ENCODE results near the gene TTC28.
"Not testable (repeated sequence)": the region's sequence is repeated elsewhere in the genome, so short reads cannot be mapped to it uniquely, and the experiment has no call there.

TTC28 gene

DNA sequence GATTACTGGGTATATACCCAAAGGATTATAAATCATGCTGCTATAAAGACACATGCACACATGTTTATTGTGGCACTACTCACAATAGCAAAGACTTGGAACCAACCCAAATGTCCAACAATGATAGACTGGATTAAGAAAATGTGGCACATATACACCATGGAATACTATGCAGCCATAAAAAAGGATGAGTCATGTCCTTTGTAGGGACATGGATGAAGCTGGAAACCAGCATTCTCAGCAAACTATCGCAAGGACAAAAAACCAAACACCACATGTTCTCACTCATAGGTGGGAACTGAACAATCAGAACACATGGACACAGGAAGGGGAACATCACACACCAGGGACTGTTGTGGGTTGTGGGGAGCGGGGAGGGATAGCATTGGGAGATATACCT is 510.3 kb downstream of the TTC28 start:
- not testable (repeated sequence) for DNase-seq

DNA sequence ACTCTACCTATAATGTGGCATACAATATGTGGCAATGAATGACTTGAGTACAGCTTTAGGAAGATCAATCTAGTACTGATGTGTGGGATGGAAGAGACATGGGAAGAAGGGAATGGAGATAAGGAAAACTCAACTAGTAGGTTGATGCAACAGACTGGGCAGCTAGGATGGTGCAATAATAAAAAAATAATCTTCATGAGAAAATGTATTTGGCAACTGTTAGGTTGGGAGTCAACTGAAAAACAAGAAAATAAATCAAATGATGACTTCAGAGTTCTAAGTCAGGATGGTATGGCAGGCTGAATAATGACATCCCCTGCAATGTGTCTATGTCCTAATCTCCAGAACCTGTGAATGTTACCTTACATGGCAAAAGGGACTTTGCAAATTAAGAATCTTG is 523.8 kb downstream of the TTC28 start:
- DNase-seq = no peak

DNA sequence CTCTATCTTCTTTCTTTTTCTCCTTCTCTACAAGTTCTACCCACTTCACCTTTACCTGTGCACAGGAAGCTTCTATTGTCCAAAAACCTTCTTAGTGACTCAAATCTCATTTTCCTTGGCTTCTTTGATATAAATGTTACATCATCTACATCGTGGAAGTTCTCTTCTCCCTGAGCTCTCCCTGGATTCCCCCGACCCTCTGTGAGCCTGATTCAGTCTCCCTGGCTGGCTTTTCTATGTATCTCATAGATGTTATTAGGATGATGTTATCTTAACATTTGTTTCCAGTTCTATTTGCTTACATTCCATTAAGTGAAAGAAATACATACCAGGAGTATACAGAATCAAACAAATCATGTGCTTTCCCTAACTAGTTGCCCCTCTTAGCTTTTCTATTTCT is 524.8 kb downstream of the TTC28 start:
- DNase-seq = no peak

DNA sequence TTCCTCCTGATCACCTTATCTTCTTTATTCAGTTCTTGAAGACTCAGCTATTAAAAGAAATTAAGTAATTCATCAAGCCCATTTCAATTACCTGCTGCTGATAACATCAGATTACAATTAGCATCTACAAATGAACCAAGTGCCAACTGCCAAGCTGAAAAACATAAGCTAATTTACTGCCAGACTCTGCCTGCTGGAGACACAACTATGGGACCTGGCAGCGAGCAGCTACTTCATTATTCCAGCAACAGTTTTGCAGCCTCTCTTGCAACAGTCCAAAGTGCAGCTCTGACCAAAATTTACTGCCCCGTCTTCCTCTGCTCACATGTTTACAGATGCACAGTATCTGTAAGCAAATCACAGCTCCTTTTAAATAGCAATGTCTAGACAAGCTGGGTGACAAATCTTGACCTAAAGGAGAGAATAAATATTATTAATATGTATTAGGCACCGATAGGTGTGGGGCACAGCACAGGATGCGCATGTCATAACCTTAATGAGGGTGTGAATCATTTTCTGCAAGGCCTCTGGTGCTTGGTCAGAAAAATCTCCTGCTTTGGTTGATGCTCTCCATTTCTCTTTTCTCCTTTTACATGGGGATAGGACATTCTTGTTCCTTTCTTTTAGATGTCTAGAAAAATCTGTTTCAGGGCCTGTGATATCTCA is 528.4 kb downstream of the TTC28 start:
- no peak for DNase-seq

DNA sequence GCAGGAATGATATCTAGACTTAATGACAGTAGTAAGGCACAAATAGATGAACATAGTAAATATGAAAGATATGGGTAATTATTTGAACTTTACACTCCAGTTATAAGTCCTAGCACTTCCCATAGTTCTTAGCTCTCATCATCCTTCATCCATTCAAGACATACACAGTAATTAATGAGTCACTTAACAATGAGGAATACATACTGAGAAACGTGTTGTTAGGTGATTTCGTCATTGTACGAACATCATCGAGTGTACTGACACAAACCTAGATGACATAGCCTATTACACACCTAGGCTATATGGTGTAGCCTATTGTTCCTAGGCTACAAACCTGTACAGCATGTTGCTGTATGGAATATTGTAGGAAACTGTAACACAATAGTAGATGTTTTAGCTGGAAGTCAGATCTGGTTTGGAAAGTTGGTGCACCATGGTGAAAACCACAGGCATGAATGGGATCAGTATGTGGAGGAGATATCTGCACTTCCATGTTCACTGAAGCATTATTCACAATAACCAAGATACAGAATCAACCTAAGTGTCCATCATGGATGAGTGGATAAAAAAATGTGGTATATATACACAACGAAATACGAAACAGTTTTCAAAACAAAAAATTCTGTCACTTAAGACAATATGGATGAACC is 530.7 kb downstream of the TTC28 start:
- DNase-seq = no peak

DNA sequence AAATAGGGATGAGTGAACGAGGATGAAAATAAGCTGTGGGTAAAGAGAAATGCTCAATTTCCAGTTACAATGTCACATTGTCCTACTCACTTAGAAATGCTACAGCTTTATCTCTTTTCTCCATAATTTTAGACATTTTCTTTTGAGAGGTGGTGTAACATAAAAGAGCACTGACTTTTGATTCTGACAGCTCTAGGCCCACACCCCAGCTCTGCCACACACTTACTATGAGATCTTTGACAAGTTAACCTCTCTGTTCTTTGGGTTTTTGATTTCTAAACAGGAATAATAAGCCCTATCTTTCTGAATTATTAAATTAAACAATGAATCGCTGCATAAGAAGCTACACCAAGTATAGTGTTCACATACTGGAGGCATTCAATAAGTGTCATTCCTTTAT is 532.2 kb downstream of the TTC28 start:
- DNase-seq = no peak

DNA sequence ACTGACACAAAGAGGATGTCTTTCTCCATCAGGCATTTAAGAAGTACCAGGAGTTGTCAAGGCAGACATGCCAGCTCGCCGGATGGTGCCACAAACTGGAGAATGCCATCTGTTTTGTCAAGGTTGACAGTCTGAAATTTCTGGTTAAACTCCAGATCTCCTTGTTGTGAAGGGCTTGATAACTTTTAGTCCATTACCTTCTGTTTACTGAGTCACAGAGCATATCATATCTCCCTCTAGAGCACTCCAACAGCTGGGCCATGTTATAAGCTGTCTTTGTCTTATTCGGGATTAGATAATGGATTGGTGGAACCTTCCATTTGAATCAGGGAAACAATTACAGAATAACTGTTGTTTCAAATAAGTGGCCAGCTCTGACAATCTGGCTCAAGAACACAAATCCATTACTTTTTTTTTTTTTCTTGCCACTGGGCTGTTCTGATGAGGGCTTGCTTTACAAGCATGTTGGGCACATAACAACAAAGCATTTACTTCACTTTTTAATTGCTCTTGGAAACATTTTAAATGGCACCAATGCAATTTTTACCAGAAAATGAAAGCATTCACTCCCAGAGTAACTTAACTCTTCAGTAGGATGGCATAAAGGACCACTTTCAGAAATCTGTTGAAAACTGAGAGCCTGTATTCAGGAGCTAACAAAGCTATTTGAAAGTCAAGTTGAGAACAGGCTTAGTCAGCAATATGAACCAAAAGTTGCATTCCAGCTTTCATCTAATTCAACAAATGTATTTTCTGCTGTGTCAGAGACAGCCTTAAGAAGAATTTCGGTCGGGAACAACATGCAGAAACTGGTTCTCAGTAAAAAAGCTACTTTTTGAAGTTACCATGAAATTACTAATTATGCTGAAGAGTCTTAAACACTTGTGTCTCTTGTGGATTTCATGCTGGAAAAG is 533.0 kb downstream of the TTC28 start:
- no peak for DNase-seq

DNA sequence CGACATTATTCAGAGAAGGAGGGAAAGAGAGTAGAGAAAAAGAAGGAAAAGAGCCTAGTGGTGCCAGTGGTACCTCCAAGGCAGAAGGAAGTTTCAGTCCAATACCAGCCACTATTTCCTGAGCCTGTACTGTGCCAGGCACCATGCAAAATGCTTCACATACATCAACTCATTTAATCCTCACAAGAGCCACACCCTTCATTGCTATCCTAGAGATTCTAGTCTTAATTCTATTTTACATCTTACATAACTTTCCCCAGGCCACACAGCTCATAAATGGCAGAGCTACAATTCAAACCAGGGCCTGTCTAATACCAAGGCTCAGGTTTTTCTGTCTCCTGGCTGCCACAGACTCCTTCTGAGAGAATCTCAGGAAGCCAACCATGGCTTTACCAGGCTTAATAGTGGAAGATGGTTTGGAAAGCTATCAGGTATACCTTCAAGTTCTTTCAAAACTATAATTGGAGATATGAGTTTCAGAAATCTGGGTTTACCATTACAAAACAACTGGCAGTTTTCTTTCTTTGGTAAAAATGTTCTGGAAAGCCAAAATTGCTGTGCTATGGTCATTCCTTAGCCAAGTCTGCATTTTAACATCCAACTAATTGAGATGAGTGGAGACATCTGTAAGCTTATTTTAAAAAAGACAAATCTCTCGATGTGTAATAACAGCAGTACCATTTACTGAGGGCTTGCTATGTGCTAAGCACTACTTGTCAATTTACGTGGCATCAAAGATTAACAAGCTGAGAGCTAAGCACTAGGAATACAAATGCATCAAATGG is 535.5 kb downstream of the TTC28 start:
- DNase-seq = no peak

DNA sequence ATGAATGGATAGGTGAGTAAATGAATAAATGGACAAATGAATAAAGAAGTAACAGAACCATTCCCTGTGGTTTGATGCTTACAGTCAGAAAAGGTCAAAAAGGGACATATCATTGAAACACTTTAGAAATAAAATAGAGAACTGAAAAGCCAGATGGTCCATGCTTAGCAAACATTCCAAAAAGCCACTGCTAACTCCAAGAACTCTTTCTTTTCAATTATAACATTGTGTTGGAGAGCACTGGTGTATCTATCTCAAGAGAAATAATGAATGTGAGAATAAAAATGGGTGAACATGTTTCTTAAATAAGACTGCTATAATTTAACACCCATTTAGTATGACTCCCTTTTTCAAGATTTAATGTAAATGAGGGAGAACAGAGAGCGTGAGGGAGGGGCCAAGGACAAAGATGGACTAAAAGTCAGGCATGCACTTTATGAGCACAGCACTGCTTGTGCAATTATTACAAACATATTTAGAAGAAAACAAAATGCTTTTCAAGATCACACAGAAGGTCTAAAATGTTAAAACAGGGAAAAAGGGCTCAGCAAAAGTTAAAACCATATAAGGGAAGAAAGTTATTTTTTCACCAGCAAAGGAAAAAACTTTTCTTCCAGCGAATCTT is 536.3 kb downstream of the TTC28 start:
- DNase-seq = no peak

DNA sequence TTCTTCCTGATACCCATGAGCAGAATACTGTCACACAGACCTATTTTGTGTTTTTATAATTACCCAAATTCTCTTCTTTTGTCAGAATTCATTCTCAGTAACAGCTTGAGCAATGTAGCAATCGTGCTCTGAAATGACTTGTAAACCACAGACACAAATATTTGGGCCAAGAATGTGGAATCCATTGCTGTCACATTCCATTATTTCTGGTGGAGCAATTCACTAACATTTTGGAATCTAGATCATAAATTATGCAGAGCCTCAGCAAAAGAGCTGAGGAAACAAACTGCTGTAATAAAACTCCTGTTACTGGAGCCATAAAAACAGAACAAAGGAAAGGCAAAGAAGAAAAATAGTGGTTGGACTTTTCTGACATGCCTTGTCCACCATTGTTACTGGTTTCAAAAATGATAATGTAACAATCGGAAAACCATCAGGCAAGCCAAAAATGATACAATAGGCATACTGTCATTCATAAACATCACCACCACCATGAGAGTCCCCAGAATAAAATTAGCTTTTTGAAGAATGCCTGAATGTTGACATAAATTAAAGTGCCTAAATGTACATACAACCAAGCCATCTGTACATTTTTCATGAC is 537.2 kb downstream of the TTC28 start:
- DNase-seq = no peak

DNA sequence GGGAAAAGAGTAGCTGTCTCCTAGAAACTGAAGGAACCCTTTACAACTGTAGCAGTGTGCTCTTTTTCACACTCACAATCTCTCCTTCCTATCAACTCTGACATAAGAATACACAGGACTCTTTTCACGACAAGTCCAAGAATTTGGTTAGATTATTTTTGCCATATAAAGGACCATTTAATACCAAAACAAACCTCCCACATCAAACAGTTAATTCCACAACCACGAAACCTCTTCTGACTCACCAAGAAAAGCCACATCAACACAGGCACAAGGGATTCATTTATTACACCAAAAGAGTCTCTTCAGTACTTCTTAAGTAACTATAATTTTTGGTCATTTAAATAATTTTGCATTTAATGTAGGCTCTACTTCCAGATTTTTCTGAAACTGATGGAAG is 538.0 kb downstream of the TTC28 start:
- no peak for DNase-seq

DNA sequence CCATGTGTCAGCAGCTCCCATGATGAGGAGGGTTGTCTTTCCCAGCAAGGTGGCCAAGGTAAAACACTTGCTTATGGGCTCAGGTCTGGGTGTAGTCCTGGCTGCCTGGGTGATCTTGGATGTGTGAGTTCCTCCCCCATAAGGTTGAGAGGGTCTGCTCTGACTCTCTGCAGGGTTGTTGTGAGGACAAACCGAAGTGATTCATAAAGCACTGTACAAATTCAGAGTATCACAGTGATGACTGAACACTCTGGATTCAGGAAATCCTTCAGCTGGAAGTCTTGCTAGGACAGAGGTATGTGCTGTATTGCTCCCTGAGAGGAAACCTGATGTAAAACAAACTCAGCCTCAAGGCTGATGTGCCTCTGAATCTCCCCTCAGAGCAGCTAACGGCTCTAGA is 539.7 kb downstream of the TTC28 start:
- DNase-seq = no peak

DNA sequence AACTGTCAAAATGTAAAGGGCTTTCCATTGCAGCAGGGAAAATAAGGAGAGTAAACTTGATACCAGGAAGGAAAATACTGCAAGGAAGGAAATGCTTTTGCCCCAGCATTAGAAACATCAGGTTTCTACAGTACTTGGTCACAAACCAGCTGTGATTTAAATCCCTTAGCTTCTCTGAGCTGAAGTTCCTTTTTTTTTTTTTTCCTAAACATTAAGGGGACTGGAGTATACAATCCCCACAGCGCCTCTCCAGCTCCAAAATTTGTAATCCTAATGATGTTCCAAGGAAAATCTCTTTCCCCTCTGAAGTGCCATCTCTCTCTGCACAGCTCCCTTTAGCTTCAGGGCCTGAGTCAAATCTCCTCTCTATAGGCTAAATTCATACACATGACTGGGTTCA is 540.1 kb downstream of the TTC28 start:
- DNase-seq = no peak

DNA sequence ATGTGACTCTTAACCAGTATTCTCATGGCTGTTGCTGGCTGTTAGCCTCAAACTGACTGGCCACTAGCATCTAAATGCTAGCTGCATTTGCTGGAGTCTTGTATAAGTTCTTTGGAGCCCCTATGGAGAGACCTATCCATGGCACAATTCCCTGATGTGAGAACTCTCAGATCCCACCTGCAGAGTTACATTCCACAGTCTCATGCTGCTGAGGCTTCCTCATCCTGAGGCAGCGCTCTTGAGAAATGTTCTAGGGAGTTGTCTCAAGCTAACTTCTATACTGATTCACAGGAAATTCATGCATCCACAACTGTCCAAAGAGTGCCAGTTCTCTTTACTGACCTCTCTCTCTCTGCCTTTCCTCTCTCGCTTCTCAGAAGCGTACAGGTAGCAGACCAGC is 542.6 kb downstream of the TTC28 start:
- no peak for DNase-seq

DNA sequence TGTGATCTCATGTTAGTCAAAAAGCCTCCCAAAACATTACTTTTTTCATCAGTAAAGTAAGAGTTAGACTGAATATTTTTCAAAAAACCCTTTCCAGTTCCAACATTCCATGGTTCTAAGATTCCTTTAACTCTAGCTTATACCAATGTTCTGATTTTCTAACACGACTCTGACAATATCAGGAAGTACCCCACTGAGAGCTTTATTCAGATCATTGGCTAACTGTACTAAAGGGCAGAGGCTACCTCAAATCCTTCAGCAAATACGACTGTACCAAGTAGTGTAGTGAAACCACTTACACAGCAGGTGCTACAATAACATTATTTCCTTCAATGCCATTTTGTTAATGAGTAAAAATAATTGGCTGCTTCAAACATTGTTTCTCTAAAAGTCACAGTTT is 547.2 kb downstream of the TTC28 start:
- DNase-seq = no peak

DNA sequence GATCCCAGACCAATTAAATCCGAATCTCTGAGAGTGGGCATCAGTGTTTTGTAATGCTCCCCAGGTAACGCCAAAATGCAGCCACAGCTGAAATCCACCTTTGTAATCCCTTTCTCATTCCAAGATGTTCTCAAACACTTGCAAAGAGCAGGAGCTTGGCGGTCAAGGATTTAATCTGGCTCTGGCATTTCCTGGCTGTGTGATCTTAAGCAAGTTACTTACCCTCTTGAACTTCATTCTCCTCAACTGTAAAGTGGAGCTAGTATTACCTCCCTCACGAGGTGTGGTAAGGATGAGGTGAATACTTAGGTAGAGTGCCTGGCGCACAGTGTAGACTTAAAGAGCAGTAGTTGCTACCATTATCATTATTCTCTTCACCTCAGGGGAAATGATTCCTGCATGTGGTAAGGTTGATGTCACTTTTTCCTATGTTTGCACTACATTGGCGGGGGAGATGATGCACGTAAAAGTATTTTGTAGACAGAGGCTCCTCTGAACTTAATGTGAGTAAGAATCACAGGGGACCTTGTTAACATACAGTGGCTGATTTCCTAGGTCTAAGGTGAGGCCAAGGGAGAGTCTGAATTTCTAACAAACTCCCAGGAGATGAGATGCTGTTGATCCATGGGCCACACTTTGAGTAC is 550.2 kb downstream of the TTC28 start:
- no peak for DNase-seq

DNA sequence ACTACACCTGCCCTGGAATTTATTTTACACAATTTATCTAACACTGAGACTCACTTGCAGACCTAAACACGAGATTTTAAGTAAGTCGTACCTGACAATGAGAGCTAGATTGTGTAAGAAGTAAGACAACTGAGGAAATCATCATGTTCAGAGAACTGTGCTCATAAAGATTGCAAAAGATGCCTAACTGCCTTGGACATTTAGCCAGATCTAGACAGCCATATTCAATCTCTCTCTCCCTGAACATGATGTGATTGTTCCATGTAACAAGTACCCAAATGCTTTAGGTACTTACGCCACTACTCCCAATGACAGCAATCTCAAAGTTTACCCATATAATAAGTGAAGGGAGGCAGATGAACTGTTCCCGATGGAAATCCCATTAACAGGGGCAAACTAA is 550.8 kb downstream of the TTC28 start:
- no peak for DNase-seq

DNA sequence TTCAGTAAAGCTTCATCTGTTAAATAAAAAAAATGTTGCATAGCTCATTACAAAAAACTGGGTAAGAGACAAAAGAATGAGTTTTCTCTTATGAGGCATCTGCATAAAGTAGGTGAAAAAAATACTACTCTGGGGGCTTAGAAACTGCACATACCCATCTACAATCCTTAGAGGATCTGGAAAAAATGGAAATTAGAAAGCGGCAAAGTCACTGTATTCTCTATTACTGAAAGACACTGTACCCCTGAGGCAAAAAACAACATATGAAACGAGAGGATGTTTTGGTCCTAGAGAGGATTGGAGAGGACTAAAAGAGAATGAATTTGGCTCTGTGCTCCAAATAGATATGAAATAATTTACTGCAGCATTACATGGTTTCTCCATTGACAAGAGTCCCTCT is 553.8 kb downstream of the TTC28 start:
- DNase-seq = no peak

DNA sequence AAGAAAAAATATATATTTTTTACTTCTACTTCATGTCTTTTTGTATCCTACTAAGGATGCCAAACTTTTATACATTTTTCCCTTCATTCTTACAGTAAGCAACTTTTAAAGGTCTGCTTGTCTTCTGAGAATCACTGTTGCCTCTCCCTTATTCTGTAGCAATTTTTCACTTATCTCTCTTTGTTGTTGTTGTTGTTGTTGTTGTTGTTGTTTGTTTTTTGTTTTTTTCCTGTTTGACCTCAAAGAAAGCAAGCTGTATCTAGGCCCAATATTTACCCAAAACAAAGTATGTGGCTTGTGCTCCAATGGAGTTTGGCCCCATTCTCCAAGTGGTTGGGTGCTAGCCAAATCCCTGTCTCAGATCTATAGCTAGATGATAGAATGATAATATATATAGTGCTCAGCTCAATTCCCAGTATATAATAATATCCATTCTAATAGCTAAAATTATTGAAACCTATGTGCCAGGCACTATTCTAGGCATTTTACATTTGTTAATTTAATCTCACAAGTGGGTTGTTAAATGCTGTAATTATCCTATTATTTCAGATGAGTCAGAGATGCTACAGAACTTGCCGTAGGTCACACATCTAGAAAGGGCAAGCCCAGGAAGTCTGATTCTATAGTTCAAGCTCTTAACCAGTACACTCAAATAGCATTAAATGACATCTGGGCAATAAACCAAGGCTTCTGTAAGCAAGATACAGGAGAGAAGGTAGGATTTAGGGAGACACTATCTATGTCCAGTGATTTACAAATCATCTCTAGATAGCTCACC is 555.5 kb downstream of the TTC28 start:
- no peak for DNase-seq

DNA sequence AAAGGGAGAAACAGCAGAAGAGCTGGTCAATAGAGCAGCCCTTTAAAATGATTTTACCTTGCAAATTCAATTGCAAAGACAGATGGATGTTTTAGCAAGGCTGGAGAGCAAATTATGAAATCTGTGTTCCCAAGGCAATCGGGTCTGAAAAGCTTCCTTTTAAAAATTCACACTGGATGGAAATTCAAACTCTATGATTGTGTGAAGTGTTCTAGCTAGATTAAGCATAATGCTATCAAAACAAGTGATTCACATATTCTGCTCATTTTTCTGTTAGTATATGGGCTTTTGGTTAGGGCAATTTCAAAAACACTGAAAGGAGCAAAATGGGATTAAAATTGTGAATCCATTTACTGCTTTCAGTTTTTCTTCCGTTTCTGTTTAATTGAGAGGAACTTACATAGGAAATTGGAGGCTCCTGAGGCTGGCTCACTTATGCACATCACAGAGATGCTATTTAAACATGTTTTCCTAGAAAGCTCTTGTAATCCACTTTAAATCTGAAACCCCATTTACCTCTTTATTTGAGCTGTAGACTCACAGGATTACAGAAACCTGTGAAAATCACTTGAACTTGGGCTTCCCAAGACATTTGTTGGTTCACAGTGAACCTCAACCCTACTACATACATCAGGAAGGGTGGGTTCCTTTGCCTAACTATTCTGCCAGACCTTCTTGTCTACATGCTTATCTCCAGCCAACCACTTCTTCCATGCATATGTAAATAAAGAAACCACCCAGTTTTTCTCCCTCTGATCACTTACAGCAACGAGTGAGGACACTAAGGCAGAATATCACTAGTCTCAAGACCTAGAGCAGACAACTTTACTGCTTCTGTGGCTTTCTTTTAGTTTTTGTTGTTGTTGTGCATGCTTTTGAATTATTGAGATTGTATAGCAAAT is 558.7 kb downstream of the TTC28 start:
- no peak for DNase-seq

All from bone marrow (tissue), 2 donors.